GM23338 (cell line): Measurements from ENCODE around the gene OAS3. TPM values are rescaled to one million over a fixed set of nuclear protein-coding genes. Genes with fewer than 3 reads are reported as not detected.

ENCODE experiments used
- ATAC-seq: fragments of 200-7000 bp; cut with Tn5 transposase; 3 replicates; pipeline ENCODE4 v1.9.1; 2020
- DNase-seq: peaks from one replicate; pipeline ENCODE4 v3.0.0-alpha.2; 2015; ENCODE audit warnings: low spot score
- H2AFZ ChIP-seq: fragments of 200-600 bp; sonication (generic); 2 replicates; pipeline ENCODE4 v1.8.0; 2016; ENCODE audit warnings: antibody characterized with exemption, mild to moderate bottlenecking, moderate library complexity
- H3F3A ChIP-seq: fragments of 200-600 bp; sonication (generic); replicated peaks from 2 replicates; pipeline ENCODE4 v1.8.0; 2017; ENCODE audit warnings: antibody characterized with exemption, mixed run types, low read depth
- H3K27ac ChIP-seq: fragments of 200-600 bp; sonication (generic); 2 replicates; pipeline ENCODE4 v1.6.1; 2016; ENCODE audit warnings: low read depth
- H3K27me3 ChIP-seq: fragments of 200-600 bp; sonication (generic); 2 replicates; pipeline ENCODE4 v1.8.0; 2016; ENCODE audit warnings: mild to moderate bottlenecking, mixed run types, moderate library complexity; ENCODE audit not compliant: insufficient read depth
- H3K36me3 ChIP-seq: fragments of 200-600 bp; sonication (generic); 2 replicates; pipeline ENCODE4 v1.8.0; 2016; ENCODE audit warnings: mild to moderate bottlenecking; ENCODE audit not compliant: insufficient read depth
- H3K4me1 ChIP-seq: fragments of 200-600 bp; sonication (generic); 2 replicates; pipeline ENCODE4 v1.8.0; 2016; ENCODE audit warnings: mild to moderate bottlenecking, moderate library complexity; ENCODE audit not compliant: insufficient read depth
- H3K4me2 ChIP-seq: fragments of 200-600 bp; sonication (generic); 2 replicates; pipeline ENCODE4 v1.7.1; 2017; ENCODE audit warnings: mixed run types
- H3K4me3 ChIP-seq: fragments of 200-600 bp; sonication (generic); 2 replicates; pipeline ENCODE4 v1.6.1; 2016; ENCODE audit warnings: mixed run types
- H3K79me2 ChIP-seq: fragments of 200-600 bp; sonication (generic); replicated peaks from 2 replicates; pipeline ENCODE4 v1.8.0; 2017; ENCODE audit warnings: mild to moderate bottlenecking; ENCODE audit not compliant: insufficient read depth
- H3K9me2 ChIP-seq: fragments of 200-600 bp; sonication (generic); 2 replicates; pipeline ENCODE4 v1.8.0; 2017; ENCODE audit not compliant: insufficient read depth
- H4K20me1 ChIP-seq: fragments of 200-600 bp; sonication (generic); replicated peaks from 2 replicates; pipeline ENCODE4 v1.8.0; 2017; ENCODE audit warnings: mild to moderate bottlenecking; ENCODE audit not compliant: insufficient read depth
- H3K27ac Mint-ChIP-seq: 2 replicates; pipeline ENCODE4 v1.8.0; 2020; ENCODE audit warnings: inconsistent platforms, mild to moderate bottlenecking, moderate library complexity, mixed read lengths
- H3K27me3 Mint-ChIP-seq: 3 replicates; pipeline ENCODE4 v1.8.0; 2022; ENCODE audit warnings: low read depth, mild to moderate bottlenecking, moderate library complexity, mixed read lengths, inconsistent platforms; ENCODE audit not compliant: insufficient read depth, poor library complexity
- H3K36me3 Mint-ChIP-seq: 3 replicates; pipeline ENCODE4 v1.8.0; 2021; ENCODE audit warnings: low read depth, mild to moderate bottlenecking, inconsistent platforms, moderate library complexity, mixed read lengths
- H3K4me1 Mint-ChIP-seq: 3 replicates; pipeline ENCODE4 v1.8.0; 2020; ENCODE audit warnings: mild to moderate bottlenecking, inconsistent platforms, mixed read lengths
- H3K4me3 Mint-ChIP-seq: 3 replicates; pipeline ENCODE4 v1.8.0; 2021; ENCODE audit warnings: moderate library complexity, mild to moderate bottlenecking, inconsistent platforms, mixed read lengths
- H3K9me3 Mint-ChIP-seq: 3 replicates; pipeline ENCODE4 v1.8.0; 2020; ENCODE audit warnings: moderate library complexity, mild to moderate bottlenecking, inconsistent platforms, mixed read lengths
- EZH2phosphoT487 ChIP-seq: fragments of 200-600 bp; sonication (generic); IDR thresholded peaks from one replicate; pipeline ENCODE4 v1.8.1; 2018; ENCODE audit warnings: antibody characterized with exemption; ENCODE audit not compliant: unreplicated experiment
- JUNB ChIP-seq: IDR thresholded peaks from one replicate; pipeline ENCODE4 v1.6.1; 2016; ENCODE audit warnings: antibody characterized with exemption; ENCODE audit not compliant: unreplicated experiment
- NANOG ChIP-seq: IDR thresholded peaks from 2 replicates; pipeline ENCODE4 v1.6.1; 2016; ENCODE audit warnings: antibody characterized with exemption, borderline replicate concordance
- POLR2AphosphoS5 ChIP-seq: IDR thresholded peaks from 2 replicates; pipeline ENCODE4 v1.6.1; 2016; ENCODE audit warnings: antibody characterized with exemption, low read depth
- STAT1 ChIP-seq: IDR thresholded peaks from one replicate; pipeline ENCODE4 v1.6.1; 2016; ENCODE audit warnings: antibody characterized with exemption; ENCODE audit not compliant: unreplicated experiment
- ZNF114 ChIP-seq: fragments of 250-450 bp; sonication (Bioruptor Pico); IDR thresholded peaks from 2 replicates; pipeline ENCODE4 v1.5.0; 2020; ENCODE audit warnings: mild to moderate bottlenecking, moderate library complexity
- ZNF331 ChIP-seq: fragments of 250-450 bp; sonication (Bioruptor Pico); IDR thresholded peaks from 2 replicates; pipeline ENCODE4 v1.5.0; 2020; ENCODE audit warnings: low read depth, mild to moderate bottlenecking, moderate library complexity
- polyA plus RNA-seq: library from polyadenylated mRNA; unstranded; fragments of >200 nt; fragmentation: Nextera tagmentation; extraction: Ambion mirVana; gene quantifications from 2 replicates; pipeline ENCODE4 v1.2.1, GENCODE V29; 2016
- total RNA-seq: library from RNA; depleted of rRNA; stranded (reverse); fragments of >200 nt; shearing (Covaris generic); gene quantifications from 2 replicates; pipeline ENCODE4 v1.2.3, GENCODE V29; 2014
- TF ChIP-seq, protein P1 (sequence below): IDR thresholded peaks from one replicate; pipeline ENCODE4 v1.6.1; 2018; ENCODE audit warnings: antibody characterized with exemption; ENCODE audit not compliant: unreplicated experiment
- TF ChIP-seq, protein P2 (sequence below), 2 experiments: fragments of 200-600 bp in 1 of 2; sonication (generic) in 1 of 2; conservative IDR thresholded peaks; 2 replicates each; pipeline versions ENCODE4 v1.5.1 to v1.6.1; 2016 to 2017; ENCODE audit warnings: antibody characterized with exemption in 2 of 2, low read depth in 2 of 2, mild to moderate bottlenecking in 2 of 2, moderate library complexity in 1 of 2
- TF ChIP-seq, protein P3 (sequence below): IDR thresholded peaks from 2 replicates; pipeline ENCODE4 v1.6.1; 2016; ENCODE audit warnings: antibody characterized with exemption

Gene OAS3
- total and polyA plus RNA-seq, 2 experiments from 2014 or later = 0.27 to 1.4 TPM

- TF ChIP-seq, protein P1, sequence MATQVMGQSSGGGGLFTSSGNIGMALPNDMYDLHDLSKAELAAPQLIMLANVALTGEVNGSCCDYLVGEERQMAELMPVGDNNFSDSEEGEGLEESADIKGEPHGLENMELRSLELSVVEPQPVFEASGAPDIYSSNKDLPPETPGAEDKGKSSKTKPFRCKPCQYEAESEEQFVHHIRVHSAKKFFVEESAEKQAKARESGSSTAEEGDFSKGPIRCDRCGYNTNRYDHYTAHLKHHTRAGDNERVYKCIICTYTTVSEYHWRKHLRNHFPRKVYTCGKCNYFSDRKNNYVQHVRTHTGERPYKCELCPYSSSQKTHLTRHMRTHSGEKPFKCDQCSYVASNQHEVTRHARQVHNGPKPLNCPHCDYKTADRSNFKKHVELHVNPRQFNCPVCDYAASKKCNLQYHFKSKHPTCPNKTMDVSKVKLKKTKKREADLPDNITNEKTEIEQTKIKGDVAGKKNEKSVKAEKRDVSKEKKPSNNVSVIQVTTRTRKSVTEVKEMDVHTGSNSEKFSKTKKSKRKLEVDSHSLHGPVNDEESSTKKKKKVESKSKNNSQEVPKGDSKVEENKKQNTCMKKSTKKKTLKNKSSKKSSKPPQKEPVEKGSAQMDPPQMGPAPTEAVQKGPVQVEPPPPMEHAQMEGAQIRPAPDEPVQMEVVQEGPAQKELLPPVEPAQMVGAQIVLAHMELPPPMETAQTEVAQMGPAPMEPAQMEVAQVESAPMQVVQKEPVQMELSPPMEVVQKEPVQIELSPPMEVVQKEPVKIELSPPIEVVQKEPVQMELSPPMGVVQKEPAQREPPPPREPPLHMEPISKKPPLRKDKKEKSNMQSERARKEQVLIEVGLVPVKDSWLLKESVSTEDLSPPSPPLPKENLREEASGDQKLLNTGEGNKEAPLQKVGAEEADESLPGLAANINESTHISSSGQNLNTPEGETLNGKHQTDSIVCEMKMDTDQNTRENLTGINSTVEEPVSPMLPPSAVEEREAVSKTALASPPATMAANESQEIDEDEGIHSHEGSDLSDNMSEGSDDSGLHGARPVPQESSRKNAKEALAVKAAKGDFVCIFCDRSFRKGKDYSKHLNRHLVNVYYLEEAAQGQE = no peak
- TF ChIP-seq ZNF114 (CRISPR knock-in tag) = no peak
- TF ChIP-seq, protein P2, sequence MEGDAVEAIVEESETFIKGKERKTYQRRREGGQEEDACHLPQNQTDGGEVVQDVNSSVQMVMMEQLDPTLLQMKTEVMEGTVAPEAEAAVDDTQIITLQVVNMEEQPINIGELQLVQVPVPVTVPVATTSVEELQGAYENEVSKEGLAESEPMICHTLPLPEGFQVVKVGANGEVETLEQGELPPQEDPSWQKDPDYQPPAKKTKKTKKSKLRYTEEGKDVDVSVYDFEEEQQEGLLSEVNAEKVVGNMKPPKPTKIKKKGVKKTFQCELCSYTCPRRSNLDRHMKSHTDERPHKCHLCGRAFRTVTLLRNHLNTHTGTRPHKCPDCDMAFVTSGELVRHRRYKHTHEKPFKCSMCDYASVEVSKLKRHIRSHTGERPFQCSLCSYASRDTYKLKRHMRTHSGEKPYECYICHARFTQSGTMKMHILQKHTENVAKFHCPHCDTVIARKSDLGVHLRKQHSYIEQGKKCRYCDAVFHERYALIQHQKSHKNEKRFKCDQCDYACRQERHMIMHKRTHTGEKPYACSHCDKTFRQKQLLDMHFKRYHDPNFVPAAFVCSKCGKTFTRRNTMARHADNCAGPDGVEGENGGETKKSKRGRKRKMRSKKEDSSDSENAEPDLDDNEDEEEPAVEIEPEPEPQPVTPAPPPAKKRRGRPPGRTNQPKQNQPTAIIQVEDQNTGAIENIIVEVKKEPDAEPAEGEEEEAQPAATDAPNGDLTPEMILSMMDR (conservative IDR thresholded peaks at IDR 0.05; ENCODE audit: low read depth in 2 of 2) = no peak
- TF ChIP-seq JUNB = no peak
- no peak for TF ChIP-seq ZNF331 (CRISPR knock-in tag)
- no peak for TF ChIP-seq NANOG
Observed at GRCh38 chr12:112995008-112995407, 56.7 kb downstream of the OAS3 start (continued).

- 0 out of 2 replicates have a peak, but pooled peaks cover 2% of the 10 kb centered on the region for H3K4me1 ChIP-seq
- H3K27me3 Mint-ChIP-seq = peaks cover 2% of the 10 kb centered on the region
- no peak for TF ChIP-seq POLR2AphosphoS5
- TF ChIP-seq, protein P3, sequence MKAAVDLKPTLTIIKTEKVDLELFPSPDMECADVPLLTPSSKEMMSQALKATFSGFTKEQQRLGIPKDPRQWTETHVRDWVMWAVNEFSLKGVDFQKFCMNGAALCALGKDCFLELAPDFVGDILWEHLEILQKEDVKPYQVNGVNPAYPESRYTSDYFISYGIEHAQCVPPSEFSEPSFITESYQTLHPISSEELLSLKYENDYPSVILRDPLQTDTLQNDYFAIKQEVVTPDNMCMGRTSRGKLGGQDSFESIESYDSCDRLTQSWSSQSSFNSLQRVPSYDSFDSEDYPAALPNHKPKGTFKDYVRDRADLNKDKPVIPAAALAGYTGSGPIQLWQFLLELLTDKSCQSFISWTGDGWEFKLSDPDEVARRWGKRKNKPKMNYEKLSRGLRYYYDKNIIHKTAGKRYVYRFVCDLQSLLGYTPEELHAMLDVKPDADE = no peak
- TF ChIP-seq STAT1 = no peak
- TF ChIP-seq EZH2phosphoT487 = no peak
- TF ChIP-seq ZNF331 (CRISPR knock-in tag) = no peak
- TF ChIP-seq NANOG = no peak
- no peaks in the 10 kb centered on the region for H3K27me3 ChIP-seq
- no peak overlapping the region for H3K27ac Mint-ChIP-seq
- H4K20me1 ChIP-seq = no peaks in the 10 kb centered on the region
- no peaks in the 10 kb centered on the region for H3K36me3 ChIP-seq
- no peaks in the 10 kb centered on the region for H3K36me3 Mint-ChIP-seq
- H3K27ac ChIP-seq = no peak overlapping the region
- ATAC-seq (no peak), DNase-seq (no peak)
- no peak overlapping the region for H3K4me3 ChIP-seq
- no peaks in the 10 kb centered on the region for H3K9me2 ChIP-seq
- H2AFZ ChIP-seq = no peak overlapping the region
- no peaks in the 10 kb centered on the region for H3K4me1 Mint-ChIP-seq
- H3K4me2 ChIP-seq = no peak overlapping the region
- H3K9me3 Mint-ChIP-seq = peaks cover 3% of the 10 kb centered on the region; the same call in 2 of the 3 replicates
- no peak overlapping the region for H3K4me3 Mint-ChIP-seq
- H3F3A ChIP-seq = no peaks in the 10 kb centered on the region
- H3K79me2 ChIP-seq = no peaks in the 10 kb centered on the region
Observed at GRCh38 chr12:112996501-112996900, 58.2 kb downstream of the OAS3 start.
